IMR-90 (cell line): Measurements from ENCODE around the gene NFKBIZ. TPM values are rescaled to one million over a fixed set of nuclear protein-coding genes. Genes with fewer than 3 reads are reported as not detected.

Experiments used
- ATAC-seq: fragments of 200-7000 bp; cut with Tn5 transposase; 2 replicates; pipeline ENCODE4 v1.9.1; 2020; ENCODE audit warnings: low read depth, mild to moderate bottlenecking, moderate library complexity
- BruUV-seq: library from RNA; stranded (reverse); fragments of 400-500 nt; replicated peaks from 2 replicates; lab custom pipeline; 2021; lab: Mats Ljungman, UMichigan
- CTCF ChIA-PET: fragments of 300-600 bp; formaldehyde crosslinking; extraction: SDS; loops from one replicate; lab custom pipeline; 2021; ENCODE audit warnings: antibody characterized with exemption; lab: Yijun Ruan, JAX
- POLR2A ChIA-PET: fragments of 300-600 bp; sonication (Branson Sonifier 250); formaldehyde crosslinking; loops from one replicate; lab custom pipeline; 2022; ENCODE audit warnings: antibody characterized with exemption; ENCODE audit not compliant: unreplicated experiment; lab: Charles Lee
- DNase-seq: peaks from one replicate; pipeline ENCODE4 v3.0.0; 2013
- H2AFZ ChIP-seq: replicated peaks from 2 replicates; pipeline ENCODE3; 2013; ENCODE audit warnings: low read length, mild to moderate bottlenecking; ENCODE audit not compliant: poor library complexity
- H2AK5ac ChIP-seq: 2 replicates; pipeline ENCODE4 v1.6.1; 2013; ENCODE audit warnings: low read depth, low read length, inconsistent platforms
- H2AK9ac ChIP-seq: replicated peaks from 2 replicates; pipeline ENCODE3; 2013; ENCODE audit warnings: mild to moderate bottlenecking, low read depth, low read length, moderate library complexity; ENCODE audit not compliant: poor library complexity
- H2BK120ac ChIP-seq: 2 replicates; pipeline ENCODE4 v1.6.1; 2013; ENCODE audit warnings: low read depth, low read length, inconsistent platforms
- H2BK15ac ChIP-seq: 3 replicates; pipeline ENCODE4 v1.6.1; 2013; ENCODE audit warnings: low read depth, low read length, inconsistent platforms
- H2BK20ac ChIP-seq: 2 replicates; pipeline ENCODE4 v1.6.1; 2013; ENCODE audit warnings: low read depth, mild to moderate bottlenecking, inconsistent platforms, low read length, moderate library complexity
- H2BK5ac ChIP-seq: 2 replicates; pipeline ENCODE4 v1.6.1; 2013; ENCODE audit warnings: mild to moderate bottlenecking, low read depth, low read length, inconsistent platforms; ENCODE audit not compliant: poor library complexity, severe bottlenecking
- H3K14ac ChIP-seq: replicated peaks from 2 replicates; pipeline ENCODE4 v1.6.1; 2013; ENCODE audit warnings: low read depth, low read length, inconsistent platforms
- H3K18ac ChIP-seq: 2 replicates; pipeline ENCODE4 v1.6.1; 2013; ENCODE audit warnings: low read depth, low read length, control low read depth
- H3K23ac ChIP-seq: 2 replicates; pipeline ENCODE4 v1.6.1; 2013; ENCODE audit warnings: low read depth, low read length, inconsistent platforms
- H3K27ac ChIP-seq: 2 replicates; pipeline ENCODE4 v1.5.1; 2013; ENCODE audit warnings: mild to moderate bottlenecking, control low read depth, low read length; ENCODE audit not compliant: insufficient read depth
- H3K27me3 ChIP-seq: 2 replicates; pipeline ENCODE4 v1.6.1; 2013; ENCODE audit warnings: low read length; ENCODE audit not compliant: control insufficient read depth, insufficient read depth
- H3K36me3 ChIP-seq: 2 replicates; pipeline ENCODE4 v1.6.1; 2013; ENCODE audit warnings: low read length, mixed read lengths; ENCODE audit not compliant: control insufficient read depth, insufficient read depth
- H3K4ac ChIP-seq: 2 replicates; pipeline ENCODE4 v1.6.1; 2013; ENCODE audit warnings: low read depth, low read length, inconsistent platforms
- H3K4me1 ChIP-seq: 2 replicates; pipeline ENCODE4 v1.6.1; 2013; ENCODE audit warnings: low read length, mixed read lengths; ENCODE audit not compliant: control insufficient read depth, insufficient read depth
- H3K4me2 ChIP-seq: 2 replicates; pipeline ENCODE4 v1.6.1; 2013; ENCODE audit warnings: low read depth, mild to moderate bottlenecking, control low read depth, low read length, moderate library complexity
- H3K4me3 ChIP-seq: 2 replicates; pipeline ENCODE4 v1.5.1; 2013; ENCODE audit warnings: low read depth, mild to moderate bottlenecking, control low read depth, low read length, moderate library complexity; ENCODE audit not compliant: insufficient read depth
- H3K56ac ChIP-seq: 2 replicates; pipeline ENCODE4 v1.6.1; 2013; ENCODE audit warnings: low read length, inconsistent platforms; ENCODE audit not compliant: insufficient read depth; ENCODE audit errors: extremely low read depth
- H3K79me1 ChIP-seq, 2 experiments: 2 replicates each; pipeline ENCODE4 v1.6.1; 2013; ENCODE audit warnings: low read length in 2 of 2, inconsistent platforms in 1 of 2, low read depth in 1 of 2
- H3K9ac ChIP-seq: 2 replicates; pipeline ENCODE4 v1.6.1; 2013; ENCODE audit warnings: low read depth, low read length, control low read depth
- H3K9me1 ChIP-seq: 2 replicates; pipeline ENCODE4 v1.6.1; 2013; ENCODE audit warnings: low read length, inconsistent platforms; ENCODE audit not compliant: insufficient read depth
- H3K9me3 ChIP-seq: 2 replicates; pipeline ENCODE4 v1.6.1; 2013; ENCODE audit warnings: low read length; ENCODE audit not compliant: control insufficient read depth, insufficient read depth
- H4K20me1 ChIP-seq: 2 replicates; pipeline ENCODE4 v1.6.1; 2013; ENCODE audit warnings: low read length, inconsistent platforms; ENCODE audit not compliant: insufficient read depth
- H4K5ac ChIP-seq: 2 replicates; pipeline ENCODE4 v1.6.1; 2013; ENCODE audit warnings: mild to moderate bottlenecking, low read depth, low read length, control low read depth
- H4K8ac ChIP-seq, 2 experiments: 2 replicates each; pipeline ENCODE4 v1.6.1; 2013; ENCODE audit warnings: low read depth in 2 of 2, low read length in 2 of 2, control low read depth in 1 of 2, inconsistent platforms in 1 of 2
- H4K91ac ChIP-seq: 2 replicates; pipeline ENCODE4 v1.6.1; 2013; ENCODE audit warnings: low read depth, low read length, inconsistent platforms; ENCODE audit not compliant: insufficient read depth
- BHLHE40 ChIP-seq: fragments of 150-350 bp; IDR thresholded peaks from 2 replicates; pipeline ENCODE4 v1.6.1; 2016; ENCODE audit warnings: mild to moderate bottlenecking, low read depth, low read length
- CEBPB ChIP-seq: IDR thresholded peaks from 2 replicates; pipeline ENCODE4 v1.6.1; 2012; ENCODE audit warnings: low read depth, low read length, improper control_type of control experiment
- CHD1 ChIP-seq: IDR thresholded peaks from 2 replicates; pipeline ENCODE4 v1.6.1; 2012; ENCODE audit warnings: low read depth, low read length, improper control_type of control experiment
- FOS ChIP-seq: fragments of 150-350 bp; IDR thresholded peaks from 2 replicates; pipeline ENCODE4 v1.6.1; 2016; ENCODE audit warnings: low read depth, low read length
- MAFK ChIP-seq: IDR thresholded peaks from 2 replicates; pipeline ENCODE4 v1.6.1; 2012; ENCODE audit warnings: low read depth, low read length, improper control_type of control experiment
- MXI1 ChIP-seq: IDR thresholded peaks from 2 replicates; pipeline ENCODE4 v1.6.1; 2012; ENCODE audit warnings: low read depth, mild to moderate bottlenecking, low read length, moderate library complexity, borderline replicate concordance
- NFE2L2 ChIP-seq: fragments of 150-350 bp; IDR thresholded peaks from 2 replicates; pipeline ENCODE4 v1.6.1; 2016; ENCODE audit warnings: low read depth, mild to moderate bottlenecking, low read length
- POLR2A ChIP-seq: IDR thresholded peaks from 2 replicates; pipeline ENCODE4 v1.6.1; 2012; ENCODE audit warnings: mild to moderate bottlenecking, low read depth, low read length
- RAD21 ChIP-seq: IDR thresholded peaks from 2 replicates; pipeline ENCODE4 v1.6.1; 2012; ENCODE audit warnings: low read length, improper control_type of control experiment
- RCOR1 ChIP-seq: IDR thresholded peaks from 2 replicates; pipeline ENCODE4 v1.6.1; 2012; ENCODE audit warnings: mild to moderate bottlenecking, low read length, improper control_type of control experiment; ENCODE audit not compliant: insufficient replicate concordance
- RFX5 ChIP-seq: IDR thresholded peaks from 2 replicates; pipeline ENCODE4 v1.8.0; 2012; ENCODE audit warnings: low read depth, mild to moderate bottlenecking, low read length, moderate library complexity
- SMC3 ChIP-seq: fragments of 150-350 bp; IDR thresholded peaks from 2 replicates; pipeline ENCODE4 v1.6.1; 2016; ENCODE audit warnings: low read depth, mild to moderate bottlenecking, antibody characterized with exemption, low read length, moderate library complexity
- WGBS, 2 experiments: methylation state at CpG; one replicate each; pipeline versions ENCODE4 v1.1.5 to v1.1.7; 2013; ENCODE audit warnings: missing lambda C conversion rate in 2 of 2; ENCODE audit not compliant: insufficient read length in 1 of 2; ENCODE audit errors: extremely low coverage in 2 of 2; 5-methylcytosine and 5-hydroxymethylcytosine counted together
- dilution Hi-C: fragments of 300-500 bp; cut with HindIII; formaldehyde crosslinking; loops from one replicate; pipeline ENCODE4 v1.14.3; 2018; ENCODE audit warnings: low sequenced_read_pairs; ENCODE audit not compliant: unreplicated experiment
- in situ Hi-C: fragments of 300-500 bp; cut with MboI; formaldehyde crosslinking; loops from 3 replicates; pipeline ENCODE4 v1.14.3; 2019; ENCODE audit warnings: low sequenced_read_pairs, inconsistent platforms, mixed read lengths
- intact Hi-C: fragments of 100-400 bp; cut with micrococcal nuclease; formaldehyde crosslinking; loops from 2 replicates; pipeline ENCODE4 v1.10.0; 2022
- polyA plus RNA-seq, 3 experiments: library from polyadenylated mRNA; depleted of rRNA; stranded (reverse); fragments of >200 nt; gene quantifications; 2 replicates each; pipeline ENCODE4 v1.2.3, GENCODE V29; 2012; ENCODE audit warnings: low replicate concordance in 1 of 3
- total RNA-seq: library from RNA; depleted of rRNA; stranded (reverse); fragments of >200 nt; gene quantifications from 2 replicates; pipeline ENCODE4 v1.2.3, GENCODE V29; 2012
- TF ChIP-seq, protein P1 (sequence below): conservative IDR thresholded peaks from 2 replicates; pipeline ENCODE4 v1.5.1; 2012; ENCODE audit warnings: mild to moderate bottlenecking, low read depth, low read length, improper control_type of control experiment
- TF ChIP-seq, protein P2 (sequence below): fragments of 150-350 bp; IDR thresholded peaks from 2 replicates; pipeline ENCODE4 v1.6.1; 2016; ENCODE audit warnings: low read depth, mild to moderate bottlenecking, low read length, moderate library complexity, borderline replicate concordance

NFKBIZ gene
- total and polyA plus RNA-seq, 2 of the 4 experiments (the other 2 are of a cell fraction), result 35.0 to 40.9 TPM

DNA sequence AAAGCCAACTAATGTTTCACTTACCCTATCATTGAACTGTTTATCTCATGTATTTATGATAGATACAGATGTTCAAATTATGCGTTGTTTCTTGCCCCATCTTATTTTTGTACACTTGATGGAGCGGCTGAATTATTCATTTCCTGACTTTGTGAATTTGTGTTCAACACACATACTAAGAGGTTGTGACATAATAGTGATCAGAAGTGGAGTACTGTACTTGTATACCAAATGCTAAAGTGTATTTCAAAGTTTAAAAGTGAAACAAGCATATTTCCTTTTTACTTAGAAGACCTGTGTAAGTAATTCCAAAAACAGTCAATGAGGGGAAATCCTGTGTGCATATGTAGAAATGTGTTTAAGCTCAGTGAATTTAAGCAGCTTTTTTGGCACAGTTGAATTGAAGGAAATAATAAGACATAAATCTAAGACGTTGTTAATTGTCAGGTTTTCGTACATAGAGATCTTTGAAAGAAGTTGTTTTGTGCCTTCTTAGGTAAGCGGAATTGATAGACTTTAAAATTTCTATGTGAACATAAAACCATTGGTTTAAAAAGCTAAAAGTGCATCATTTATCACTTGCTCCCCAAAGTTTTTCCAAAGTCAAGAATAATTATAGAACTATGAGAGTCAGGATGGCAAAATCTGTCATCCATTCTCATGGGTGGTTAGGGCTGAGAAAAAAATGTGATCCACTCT, 1.9 kb downstream of the NFKBIZ start:
- H2AK9ac ChIP-seq, result no peak overlapping the region
- peak overlapping the region; percentile 57; the same call in 1 of the 2 replicates for H3K4ac ChIP-seq
- H3K9me3 ChIP-seq, result no peaks in the 10 kb centered on the region
- no peak overlapping the region for H2BK20ac ChIP-seq
- H3K9ac ChIP-seq, result peak overlapping the region; percentile 100
- peak overlapping the region in 1 of 2 experiments; percentile 20; a peak in 1 of 4 replicates for H4K8ac ChIP-seq
- no CpG with 5 or more reads among the region's 5 CpGs for WGBS, 2 experiments
- H2AFZ ChIP-seq, result no peak overlapping the region
- intact Hi-C loops (loop anchor here (2.0 to 5.0 kb wide), 2 partner anchors 39 to 90 kb away; no protein-coding TSS in a partner anchor), dilution Hi-C loops (no loop called here), in situ Hi-C loops (no loop called here)
- peaks cover 31 to 53% of the 10 kb centered on the region in 2 experiments for H3K79me1 ChIP-seq
- H2BK5ac ChIP-seq, result peak overlapping the region; percentile 91
- H4K5ac ChIP-seq, result no peak overlapping the region
- H3K4me3 ChIP-seq, result peak overlapping the region; percentile 96
- no peak overlapping the region for H4K91ac ChIP-seq
- H3K23ac ChIP-seq, result peak overlapping the region; percentile 83; the same call in 1 of the 2 replicates
- H3K27me3 ChIP-seq, result no peaks in the 10 kb centered on the region
- BruUV-seq, result no TSS peak
- peaks cover 39% of the 10 kb centered on the region for H3K36me3 ChIP-seq
- H3K27ac ChIP-seq, result peak overlapping the region; percentile 32
- peak overlapping the region; percentile 74; the same call in 1 of the 2 replicates for H3K18ac ChIP-seq
- H3K9me1 ChIP-seq, result peaks cover 18% of the 10 kb centered on the region
- ATAC-seq (no peak), DNase-seq (no peak)
- TF ChIP-seq FOS, result no peak
- no peak for TF ChIP-seq RAD21
- TF ChIP-seq RCOR1, result no peak
- no peak for TF ChIP-seq NFE2L2
- TF ChIP-seq RFX5, result no peak
- TF ChIP-seq BHLHE40, result no peak
- TF ChIP-seq, protein P1, sequence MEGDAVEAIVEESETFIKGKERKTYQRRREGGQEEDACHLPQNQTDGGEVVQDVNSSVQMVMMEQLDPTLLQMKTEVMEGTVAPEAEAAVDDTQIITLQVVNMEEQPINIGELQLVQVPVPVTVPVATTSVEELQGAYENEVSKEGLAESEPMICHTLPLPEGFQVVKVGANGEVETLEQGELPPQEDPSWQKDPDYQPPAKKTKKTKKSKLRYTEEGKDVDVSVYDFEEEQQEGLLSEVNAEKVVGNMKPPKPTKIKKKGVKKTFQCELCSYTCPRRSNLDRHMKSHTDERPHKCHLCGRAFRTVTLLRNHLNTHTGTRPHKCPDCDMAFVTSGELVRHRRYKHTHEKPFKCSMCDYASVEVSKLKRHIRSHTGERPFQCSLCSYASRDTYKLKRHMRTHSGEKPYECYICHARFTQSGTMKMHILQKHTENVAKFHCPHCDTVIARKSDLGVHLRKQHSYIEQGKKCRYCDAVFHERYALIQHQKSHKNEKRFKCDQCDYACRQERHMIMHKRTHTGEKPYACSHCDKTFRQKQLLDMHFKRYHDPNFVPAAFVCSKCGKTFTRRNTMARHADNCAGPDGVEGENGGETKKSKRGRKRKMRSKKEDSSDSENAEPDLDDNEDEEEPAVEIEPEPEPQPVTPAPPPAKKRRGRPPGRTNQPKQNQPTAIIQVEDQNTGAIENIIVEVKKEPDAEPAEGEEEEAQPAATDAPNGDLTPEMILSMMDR, result no peak
- no peak for TF ChIP-seq SMC3
- TF ChIP-seq CEBPB, result no peak
- TF ChIP-seq MAFK, result no peak
- TF ChIP-seq, protein P2, sequence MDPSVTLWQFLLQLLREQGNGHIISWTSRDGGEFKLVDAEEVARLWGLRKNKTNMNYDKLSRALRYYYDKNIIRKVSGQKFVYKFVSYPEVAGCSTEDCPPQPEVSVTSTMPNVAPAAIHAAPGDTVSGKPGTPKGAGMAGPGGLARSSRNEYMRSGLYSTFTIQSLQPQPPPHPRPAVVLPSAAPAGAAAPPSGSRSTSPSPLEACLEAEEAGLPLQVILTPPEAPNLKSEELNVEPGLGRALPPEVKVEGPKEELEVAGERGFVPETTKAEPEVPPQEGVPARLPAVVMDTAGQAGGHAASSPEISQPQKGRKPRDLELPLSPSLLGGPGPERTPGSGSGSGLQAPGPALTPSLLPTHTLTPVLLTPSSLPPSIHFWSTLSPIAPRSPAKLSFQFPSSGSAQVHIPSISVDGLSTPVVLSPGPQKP, result no peak
- peak; percentile 1; the same call in 1 of the 2 replicates for TF ChIP-seq POLR2A
- no peak for TF ChIP-seq MXI1
- TF ChIP-seq CHD1, result peak; percentile 91; the same call in 1 of the 2 replicates
- peaks cover 56% of the 10 kb centered on the region for H4K20me1 ChIP-seq
- peak overlapping the region; percentile 42 for H3K14ac ChIP-seq
- peak overlapping the region; percentile 92 for H3K4me2 ChIP-seq
- H3K4me1 ChIP-seq, result peaks cover 12% of the 10 kb centered on the region
- peak overlapping the region; percentile 93 for H3K56ac ChIP-seq
- H2BK15ac ChIP-seq, result no peak overlapping the region
- H2BK120ac ChIP-seq, result no peak overlapping the region
- ChIA-PET CTCF (interaction anchor here (1.2 kb wide), 1 partner anchor 378 kb away, joined by 4 read pairs; no protein-coding TSS in a partner anchor), POLR2A (interaction anchor here (1.0 kb wide), 1 partner anchor 374 kb away, joined by 3 read pairs; no protein-coding TSS in a partner anchor)
- no peak overlapping the region for H2AK5ac ChIP-seq
